GM12872 (cell line): ENCODE measurements around the gene ZFR.

Experiments
- CTCF ChIP-seq: IDR thresholded peaks from 3 replicates; pipeline ENCODE4 v1.5.1; 2011; ENCODE audit warnings: low read depth, mild to moderate bottlenecking, low read length, moderate library complexity; ENCODE audit not compliant: insufficient read depth

ZFR gene

GRCh38 chr5:32325062-32325461, 119.5 kb downstream of the ZFR start:
- no peak for TF ChIP-seq CTCF

GRCh38 chr5:32323741-32324140, 120.8 kb downstream of the ZFR start:
- TF ChIP-seq CTCF, result no peak

GRCh38 chr5:32322882-32323281, 121.7 kb downstream of the ZFR start:
- TF ChIP-seq CTCF, result no peak

GRCh38 chr5:32320576-32320975, 124.0 kb downstream of the ZFR start:
- no peak for TF ChIP-seq CTCF

- TF ChIP-seq CTCF, result no peak
Measured at GRCh38 chr5:32319926-32320543, 124.5 kb downstream of the ZFR start.

GRCh38 chr5:32319392-32319791, 125.1 kb downstream of the ZFR start:
- no peak for TF ChIP-seq CTCF

- no peak for TF ChIP-seq CTCF
Measured at GRCh38 chr5:32317041-32317440, 127.5 kb downstream of the ZFR start.
